Right lobe of liver (tissue), 6 donors: Measurements from ENCODE around the gene NPTX1. TPM values are rescaled to one million over a fixed set of nuclear protein-coding genes. Genes with fewer than 3 reads are reported as not detected.

Source experiments
- ATAC-seq, 4 donors: fragments of 200-7000 bp; cut with Tn5 transposase; one replicate each; pipeline ENCODE4 v1.9.1; 2020; ENCODE audit warnings: mild to moderate bottlenecking in 4 of 4, moderate library complexity in 4 of 4
- DNase-seq, 3 donors: peaks; one replicate each; pipeline ENCODE4 v3.0.0-alpha.2; 2020
- H3K27ac ChIP-seq, 3 donors: fragments of 200-600 bp; one replicate each; pipeline ENCODE4 v1.8.0; 2022
- H3K27me3 ChIP-seq, 2 donors: fragments of 200-600 bp; one replicate each; pipeline ENCODE4 v1.8.0; 2022
- H3K36me3 ChIP-seq, 4 donors: fragments of 200-600 bp; sonication (generic) in 1 of 4; one replicate each; pipeline versions ENCODE4 v1.5.1 to v1.8.0; 2017 to 2022; ENCODE audit warnings: control low read depth in 1 of 4
- H3K4me1 ChIP-seq, 4 donors: fragments of 200-600 bp; sonication (generic) in 1 of 4; one replicate each; pipeline versions ENCODE4 v1.5.1 to v1.8.0; 2017 to 2022; ENCODE audit warnings: control low read depth in 1 of 4
- H3K4me3 ChIP-seq, 3 donors: fragments of 200-600 bp; one replicate each; pipeline ENCODE4 v1.8.0; 2022
- H3K9me3 ChIP-seq, 4 donors: fragments of 200-600 bp; sonication (generic) in 1 of 4; one replicate each; pipeline versions ENCODE4 v1.5.1 to v1.8.0; 2017 to 2022; ENCODE audit warnings: control low read depth in 1 of 4
- POLR2A ChIP-seq: fragments of 450-650 bp; IDR thresholded peaks from one replicate; pipeline ENCODE4 v1.6.1; 2017; ENCODE audit warnings: antibody characterized with exemption, mild to moderate bottlenecking
- WGBS: methylation state at CpG from one replicate; pipeline ENCODE4 v1.1.6; 2018; ENCODE audit warnings: low coverage, low lambda C conversion rate; ENCODE audit not compliant: insufficient coverage; ENCODE audit errors: missing lambda C conversion rate; 5-methylcytosine and 5-hydroxymethylcytosine counted together
- intact Hi-C, 2 donors: fragments of 100-400 bp; cut with DNase I; formaldehyde crosslinking; loops; one replicate each; pipeline versions ENCODE4 v1.11.2 to v1.14.1; 2022
- total RNA-seq, 6 experiments: library from RNA; depleted of rRNA in 2 of 6; stranded (reverse); fragments of >200 nt in 2 of 6; fragmentation: NEBNext Ultra II Directional in 3 of 6; extraction: Animal tissue kit (Norgen Biotek cat#: 25700) in 3 of 6; gene quantifications; one replicate each; pipeline versions ENCODE4 v1.1.0 to v1.2.4, GENCODE V29; 2016 to 2023
- TF ChIP-seq, protein P1 (sequence below), 4 donors: fragments of 200-600 bp in 3 of 4; fragments of 450-650 bp in 1 of 4; IDR thresholded peaks; one replicate each; pipeline versions ENCODE4 v1.5.1 to v1.8.0; 2016 to 2022; ENCODE audit warnings: antibody characterized with exemption in 4 of 4, mild to moderate bottlenecking in 2 of 4
- donor health status: DM: no; HTN: yes; CAD: no.
- donor health status: DM: no; HTN: no; CAD: no.
- donor health status: DM: no; HTN: no; CAD: no.
- donor health status: DM: no; HTN: yes; CAD: no.
- donor health status: DM: no; HTN: yes; CAD: no.

NPTX1 gene
- total RNA-seq, 6 experiments from 2014 or later: 0.06 TPM; not detected in 5

GRCh38 chr17:80501741-80502577 is 25.6 kb upstream of the NPTX1 start:
- no peak for TF ChIP-seq POLR2A
- TF ChIP-seq, protein P1, sequence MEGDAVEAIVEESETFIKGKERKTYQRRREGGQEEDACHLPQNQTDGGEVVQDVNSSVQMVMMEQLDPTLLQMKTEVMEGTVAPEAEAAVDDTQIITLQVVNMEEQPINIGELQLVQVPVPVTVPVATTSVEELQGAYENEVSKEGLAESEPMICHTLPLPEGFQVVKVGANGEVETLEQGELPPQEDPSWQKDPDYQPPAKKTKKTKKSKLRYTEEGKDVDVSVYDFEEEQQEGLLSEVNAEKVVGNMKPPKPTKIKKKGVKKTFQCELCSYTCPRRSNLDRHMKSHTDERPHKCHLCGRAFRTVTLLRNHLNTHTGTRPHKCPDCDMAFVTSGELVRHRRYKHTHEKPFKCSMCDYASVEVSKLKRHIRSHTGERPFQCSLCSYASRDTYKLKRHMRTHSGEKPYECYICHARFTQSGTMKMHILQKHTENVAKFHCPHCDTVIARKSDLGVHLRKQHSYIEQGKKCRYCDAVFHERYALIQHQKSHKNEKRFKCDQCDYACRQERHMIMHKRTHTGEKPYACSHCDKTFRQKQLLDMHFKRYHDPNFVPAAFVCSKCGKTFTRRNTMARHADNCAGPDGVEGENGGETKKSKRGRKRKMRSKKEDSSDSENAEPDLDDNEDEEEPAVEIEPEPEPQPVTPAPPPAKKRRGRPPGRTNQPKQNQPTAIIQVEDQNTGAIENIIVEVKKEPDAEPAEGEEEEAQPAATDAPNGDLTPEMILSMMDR (IDR thresholded peaks at IDR 0.05): no peak
- WGBS: 77% methylated on average over 23 of the region's 24 CpGs
- no peak overlapping the region for H3K27ac ChIP-seq
- no peaks in the 10 kb centered on the region for H3K36me3 ChIP-seq
- no peak overlapping the region for H3K4me3 ChIP-seq
- no peaks in the 10 kb centered on the region for H3K9me3 ChIP-seq
- DNase-seq (no peak), ATAC-seq (no peak)
- no peaks in the 10 kb centered on the region for H3K4me1 ChIP-seq
- intact Hi-C loops: no loop called here
- H3K27me3 ChIP-seq: no peaks in the 10 kb centered on the region

- H3K27me3 ChIP-seq: no peaks in the 10 kb centered on the region
- WGBS: 19% methylated on average over 3 of the region's 22 CpGs
Observed at GRCh38 chr17:80499961-80500665, 23.7 kb upstream of the NPTX1 start.

GRCh38 chr17:80499560-80499959 is 23.2 kb upstream of the NPTX1 start:
- Histone ChIP-seq H3K27me3 (no peaks in the 10 kb centered on the region), H3K9me3 (no peaks in the 10 kb centered on the region), H3K36me3 (no peaks in the 10 kb centered on the region), H3K4me3 (no peak overlapping the region), H3K4me1 (no peaks in the 10 kb centered on the region), H3K27ac (no peak overlapping the region)
- WGBS: 68% methylated on average over 6 of the region's 9 CpGs
- ATAC-seq (no peak), DNase-seq (no peak)
- TF ChIP-seq POLR2A: no peak
- TF ChIP-seq, protein P1 (IDR thresholded peaks at IDR 0.05): no peak
- intact Hi-C loops: no loop called here

More at GRCh38 chr17:80499961-80500665, 23.7 kb upstream of the NPTX1 start:
- no peaks in the 10 kb centered on the region for H3K36me3 ChIP-seq
- H3K4me1 ChIP-seq: no peaks in the 10 kb centered on the region
- no peaks in the 10 kb centered on the region for H3K9me3 ChIP-seq
- no peak overlapping the region for H3K4me3 ChIP-seq
- no peak for DNase-seq
- ATAC-seq: no peak
- intact Hi-C loops: no loop called here
- no peak overlapping the region for H3K27ac ChIP-seq
- no peak for TF ChIP-seq POLR2A
- TF ChIP-seq, protein P1 (IDR thresholded peaks at IDR 0.05): no peak

DNA sequence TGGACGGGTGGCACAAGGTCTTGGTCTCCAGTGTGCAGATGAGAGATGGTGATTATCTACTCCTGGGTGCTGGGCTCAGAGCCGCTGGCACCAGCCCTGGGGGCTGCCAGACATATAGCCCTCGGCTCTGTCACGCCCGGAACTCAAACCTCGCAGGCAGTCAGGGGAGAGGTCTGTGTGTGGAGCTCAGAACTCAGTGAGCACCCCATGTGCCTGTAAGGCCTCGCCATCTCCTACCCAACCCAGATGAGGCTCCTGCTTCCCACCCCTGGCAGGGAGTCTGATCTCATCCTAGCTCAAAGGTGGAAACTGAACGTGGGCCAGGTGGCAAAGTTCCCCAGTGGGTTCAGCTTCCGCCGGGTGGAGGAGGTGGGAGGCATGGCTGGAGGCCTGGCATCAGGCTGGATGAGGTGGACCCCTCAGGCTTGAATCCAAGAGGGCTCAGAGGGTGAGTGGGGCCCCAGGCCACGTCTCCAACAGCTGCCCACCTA is 22.6 kb upstream of the NPTX1 start:
- no peak for ATAC-seq
- Histone ChIP-seq H3K27me3 (no peaks in the 10 kb centered on the region), H3K27ac (no peak overlapping the region), H3K4me1 (no peaks in the 10 kb centered on the region), H3K9me3 (no peaks in the 10 kb centered on the region), H3K36me3 (no peaks in the 10 kb centered on the region), H3K4me3 (no peak overlapping the region)
- intact Hi-C loops: no loop called here
- DNase-seq: no peak
- TF ChIP-seq, protein P1 (IDR thresholded peaks at IDR 0.05): no peak
- TF ChIP-seq POLR2A: no peak
- 13% methylated on average over 1 of the region's 11 CpGs for WGBS
